ENCODE results near the gene ASTL.
"Not testable (repeated sequence)": the region's sequence is repeated elsewhere in the genome, so short reads cannot be mapped to it uniquely, and the experiment has no call there.

ASTL gene

GRCh38 chr2:96142217-96143113, 4.2 kb upstream of the ASTL start:
- Histone ChIP-seq H3K4me3 (IDR thresholded peaks at IDR 0.05; ENCODE audit: insufficient read depth, low read depth, low read length) (no peak overlapping the region), H3K27ac (no peak overlapping the region), H3K36me3 (ENCODE audit: insufficient read depth) (peaks cover 9% of the 10 kb centered on the region; the same call in 1 of the 2 replicates), H3K27me3 (ENCODE audit: insufficient read depth, low read depth) (no peaks in the 10 kb centered on the region), H3K4me1 (ENCODE audit: low read depth, poor library complexity, severe bottlenecking) (peaks cover 19% of the 10 kb centered on the region), H4K20me1 (ENCODE audit: insufficient read depth) (no peaks in the 10 kb centered on the region), H3K79me2 (ENCODE audit: insufficient read depth, low read depth) (peaks cover 14% of the 10 kb centered on the region), H3K4me2 (no peak overlapping the region; the same call in 1 of the 2 replicates), H2AFZ (ENCODE audit: low read depth) (no peak overlapping the region), H3K9ac (no peak overlapping the region)
- no peak for TF ChIP-seq CTCF (conservative IDR thresholded peaks at IDR 0.05; ENCODE audit: low read depth, low read length)

- Histone ChIP-seq H3K79me2 (ENCODE audit: insufficient read depth, low read depth) (peaks cover 14% of the 10 kb centered on the region), H3K4me1 (ENCODE audit: low read depth, poor library complexity, severe bottlenecking) (peaks cover 11% of the 10 kb centered on the region)
- H3K9ac ChIP-seq; H2AFZ ChIP-seq (ENCODE audit: low read depth); H3K27me3 ChIP-seq (ENCODE audit: insufficient read depth, low read depth); H3K27ac ChIP-seq; H3K4me2 ChIP-seq; H3K4me3 ChIP-seq (IDR thresholded peaks at IDR 0.05; ENCODE audit: insufficient read depth, low read depth, low read length); H4K20me1 ChIP-seq (ENCODE audit: insufficient read depth); H3K36me3 ChIP-seq (ENCODE audit: insufficient read depth): not testable (repeated sequence)
These were observed 3.3 kb upstream of the ASTL start for GRCh38 chr2:96141624-96141967.

GRCh38 chr2:96140941-96141623, 2.8 kb upstream of the ASTL start:
- H3K4me2 ChIP-seq: no peak overlapping the region
- no peak for TF ChIP-seq CTCF (conservative IDR thresholded peaks at IDR 0.05; ENCODE audit: low read depth, low read length)
- H3K27me3 ChIP-seq (ENCODE audit: insufficient read depth, low read depth): no peaks in the 10 kb centered on the region

GRCh38 chr2:96139181-96139758, 968 bp upstream of the ASTL start:
- Histone ChIP-seq H4K20me1 (ENCODE audit: insufficient read depth) (no peaks in the 10 kb centered on the region), H3K79me2 (ENCODE audit: insufficient read depth, low read depth) (peaks cover 9% of the 10 kb centered on the region), H2AFZ (ENCODE audit: low read depth) (no peak overlapping the region), H3K27me3 (ENCODE audit: insufficient read depth, low read depth) (no peaks in the 10 kb centered on the region), H3K4me2 (no peak overlapping the region), H3K27ac (no peak overlapping the region), H3K4me1 (ENCODE audit: low read depth, poor library complexity, severe bottlenecking) (peaks cover 9% of the 10 kb centered on the region), H3K36me3 (ENCODE audit: insufficient read depth) (peaks cover 9% of the 10 kb centered on the region; the same call in 1 of the 2 replicates), H3K4me3 (IDR thresholded peaks at IDR 0.05; ENCODE audit: insufficient read depth, low read depth, low read length) (no peak overlapping the region), H3K9ac (no peak overlapping the region)
- no peak for TF ChIP-seq CTCF (conservative IDR thresholded peaks at IDR 0.05; ENCODE audit: low read depth, low read length)

More at GRCh38 chr2:96140941-96141623, 2.8 kb upstream of the ASTL start:
- H3K4me3 ChIP-seq (IDR thresholded peaks at IDR 0.05; ENCODE audit: insufficient read depth, low read depth, low read length): no peak overlapping the region
- no peak overlapping the region for H2AFZ ChIP-seq (ENCODE audit: low read depth)
- no peak overlapping the region for H3K27ac ChIP-seq
- H3K9ac ChIP-seq: no peak overlapping the region
- H4K20me1 ChIP-seq (ENCODE audit: insufficient read depth): no peaks in the 10 kb centered on the region
- peaks cover 9% of the 10 kb centered on the region; the same call in 1 of the 2 replicates for H3K36me3 ChIP-seq (ENCODE audit: insufficient read depth)
- H3K4me1 ChIP-seq (ENCODE audit: low read depth, poor library complexity, severe bottlenecking): peaks cover 9% of the 10 kb centered on the region
- H3K79me2 ChIP-seq (ENCODE audit: insufficient read depth, low read depth): peaks cover 14% of the 10 kb centered on the region

Data from KMS-11 (cell line).